Neural progenitor cell (in vitro differentiated cells): ENCODE measurements around the gene SMYD2. TPM values are rescaled to one million over a fixed set of nuclear protein-coding genes. Genes with fewer than 3 reads are reported as not detected.

ENCODE experiments used
- DNase-seq: peaks from one replicate; pipeline ENCODE4 v3.0.0-alpha.2; 2016; ENCODE audit warnings: low spot score
- H2AFZ ChIP-seq: fragments of 200-600 bp; sonication (generic); replicated peaks from 2 replicates; pipeline ENCODE4 v1.6.1; 2016; ENCODE audit warnings: antibody characterized with exemption
- H3F3A ChIP-seq: fragments of 200-600 bp; sonication (generic); 2 replicates; pipeline ENCODE4 v1.6.1; 2016; ENCODE audit warnings: antibody characterized with exemption, low read depth
- H3K27ac ChIP-seq: fragments of 200-600 bp; sonication (generic); 2 replicates; pipeline ENCODE4 v1.5.1; 2016; ENCODE audit warnings: mild to moderate bottlenecking
- H3K27me3 ChIP-seq: fragments of 200-600 bp; sonication (generic); 2 replicates; pipeline ENCODE4 v1.6.1; 2016; ENCODE audit warnings: mild to moderate bottlenecking, moderate library complexity
- H3K36me3 ChIP-seq: fragments of 200-600 bp; sonication (generic); 2 replicates; pipeline ENCODE4 v1.5.1; 2016
- H3K4me1 ChIP-seq: fragments of 200-600 bp; sonication (generic); 2 replicates; pipeline ENCODE4 v1.6.1; 2016; ENCODE audit warnings: mixed run types
- H3K4me2 ChIP-seq: fragments of 200-600 bp; sonication (generic); 2 replicates; pipeline ENCODE4 v1.6.1; 2016
- H3K4me3 ChIP-seq: fragments of 200-600 bp; sonication (generic); 2 replicates; pipeline ENCODE4 v1.5.1; 2016
- H3K79me2 ChIP-seq: fragments of 200-600 bp; sonication (generic); 2 replicates; pipeline ENCODE4 v1.6.1; 2016; ENCODE audit warnings: low read depth
- H3K9ac ChIP-seq: fragments of 200-600 bp; sonication (generic); 2 replicates; pipeline ENCODE4 v1.6.1; 2016
- H3K9me3 ChIP-seq: fragments of 200-600 bp; sonication (generic); 2 replicates; pipeline ENCODE4 v1.5.1; 2016; ENCODE audit warnings: low read depth
- H4K20me1 ChIP-seq: fragments of 200-600 bp; sonication (generic); 2 replicates; pipeline ENCODE4 v1.6.1; 2016; ENCODE audit warnings: low read depth
- H3K27ac Mint-ChIP-seq: 3 replicates; pipeline ENCODE4 v1.8.0; 2021; ENCODE audit warnings: mixed read lengths
- H3K27me3 Mint-ChIP-seq: 2 replicates; pipeline ENCODE4 v1.8.0; 2022; ENCODE audit warnings: low read depth, mild to moderate bottlenecking, inconsistent platforms, moderate library complexity, mixed read lengths; ENCODE audit not compliant: insufficient read depth
- H3K36me3 Mint-ChIP-seq: 3 replicates; pipeline ENCODE4 v1.8.0; 2021; ENCODE audit warnings: mixed read lengths
- H3K4me1 Mint-ChIP-seq: 3 replicates; pipeline ENCODE4 v1.8.0; 2021; ENCODE audit warnings: mixed read lengths
- H3K4me3 Mint-ChIP-seq: 3 replicates; pipeline ENCODE4 v1.8.0; 2021; ENCODE audit warnings: mild to moderate bottlenecking, moderate library complexity, mixed read lengths
- H3K9me3 Mint-ChIP-seq: 3 replicates; pipeline ENCODE4 v1.8.0; 2020; ENCODE audit warnings: mixed read lengths
- EZH2 ChIP-seq: fragments of 200-600 bp; sonication (generic); IDR thresholded peaks from 2 replicates; pipeline ENCODE4 v1.6.1; 2017; ENCODE audit warnings: antibody characterized with exemption, mild to moderate bottlenecking, moderate library complexity
- EZH2phosphoT487 ChIP-seq: fragments of 200-600 bp; sonication (generic); IDR thresholded peaks from 2 replicates; pipeline ENCODE4 v1.6.1; 2017; ENCODE audit warnings: antibody characterized with exemption
- total RNA-seq: library from RNA; depleted of rRNA; stranded (reverse); fragments of >200 nt; gene quantifications from 2 replicates; pipeline ENCODE4 v1.2.3, GENCODE V29; 2015; ENCODE audit warnings: low replicate concordance
- TF ChIP-seq, protein P1 (sequence below): fragments of 200-600 bp; sonication (generic); IDR thresholded peaks from 2 replicates; pipeline ENCODE4 v1.5.1; 2017; ENCODE audit warnings: antibody characterized with exemption, mild to moderate bottlenecking

Gene SMYD2
- total RNA-seq, 1 donor from 2014 or later: 20.5 TPM

DNA sequence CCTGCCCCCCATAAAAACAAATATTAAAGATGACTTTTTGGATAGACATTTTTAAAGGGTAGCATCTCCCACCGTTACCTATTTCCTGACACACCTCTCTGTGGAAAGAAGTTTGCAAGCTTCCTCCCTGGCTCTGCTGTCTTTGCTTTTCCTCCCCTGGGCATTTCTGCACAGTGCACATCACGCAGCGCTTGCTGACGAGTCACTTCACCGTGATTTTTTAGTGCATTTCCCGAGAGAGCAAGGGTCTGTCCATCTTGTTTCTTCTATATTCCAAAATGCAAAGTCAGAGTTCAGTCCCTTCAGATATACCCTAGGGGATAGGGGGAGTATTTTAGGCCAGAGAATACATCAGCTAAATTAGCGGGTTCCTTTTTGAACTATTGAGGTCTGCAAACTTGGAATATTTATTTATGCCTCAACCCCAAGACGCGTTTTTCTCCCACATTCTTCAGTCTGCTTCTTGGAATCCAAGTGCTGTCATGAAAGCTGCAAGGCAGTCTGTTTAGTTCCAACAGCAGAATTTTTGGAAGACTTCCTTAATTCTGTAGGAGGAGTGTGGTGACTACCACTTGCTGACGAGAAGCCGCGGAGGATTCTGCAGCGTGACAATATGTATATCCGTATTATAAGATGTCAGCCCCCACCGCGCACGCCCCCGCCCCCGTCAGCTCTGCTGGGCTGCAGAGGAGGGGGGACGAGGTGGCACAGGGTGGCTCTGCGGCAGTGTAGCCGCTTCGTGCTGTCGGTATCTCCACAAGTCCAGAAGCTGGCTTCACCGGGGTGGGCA, 22.4 kb downstream of the SMYD2 start:
- Histone ChIP-seq H4K20me1 (peaks cover 2% of the 10 kb centered on the region), H3K27me3 (no peaks in the 10 kb centered on the region), H3K9ac (no peak overlapping the region), H3K4me2 (no peak overlapping the region), H3K36me3 (no peaks in the 10 kb centered on the region), H3K9me3 (no peaks in the 10 kb centered on the region), H3K4me1 (peaks cover 22% of the 10 kb centered on the region), H3F3A (no peaks in the 10 kb centered on the region), H3K4me3 (no peak overlapping the region), H3K79me2 (no peaks in the 10 kb centered on the region), H3K27ac (no peak overlapping the region), H2AFZ (no peak overlapping the region)
- Mint-ChIP-seq H3K4me3 (no peak overlapping the region), H3K9me3 (peaks cover 2% of the 10 kb centered on the region), H3K36me3 (no peaks in the 10 kb centered on the region), H3K4me1 (peaks cover 24% of the 10 kb centered on the region), H3K27me3 (peaks cover 2% of the 10 kb centered on the region), H3K27ac (no peak overlapping the region)
- DNase-seq: no peak
- TF ChIP-seq EZH2phosphoT487 (no peak), EZH2 (no peak)
- TF ChIP-seq, protein P1, sequence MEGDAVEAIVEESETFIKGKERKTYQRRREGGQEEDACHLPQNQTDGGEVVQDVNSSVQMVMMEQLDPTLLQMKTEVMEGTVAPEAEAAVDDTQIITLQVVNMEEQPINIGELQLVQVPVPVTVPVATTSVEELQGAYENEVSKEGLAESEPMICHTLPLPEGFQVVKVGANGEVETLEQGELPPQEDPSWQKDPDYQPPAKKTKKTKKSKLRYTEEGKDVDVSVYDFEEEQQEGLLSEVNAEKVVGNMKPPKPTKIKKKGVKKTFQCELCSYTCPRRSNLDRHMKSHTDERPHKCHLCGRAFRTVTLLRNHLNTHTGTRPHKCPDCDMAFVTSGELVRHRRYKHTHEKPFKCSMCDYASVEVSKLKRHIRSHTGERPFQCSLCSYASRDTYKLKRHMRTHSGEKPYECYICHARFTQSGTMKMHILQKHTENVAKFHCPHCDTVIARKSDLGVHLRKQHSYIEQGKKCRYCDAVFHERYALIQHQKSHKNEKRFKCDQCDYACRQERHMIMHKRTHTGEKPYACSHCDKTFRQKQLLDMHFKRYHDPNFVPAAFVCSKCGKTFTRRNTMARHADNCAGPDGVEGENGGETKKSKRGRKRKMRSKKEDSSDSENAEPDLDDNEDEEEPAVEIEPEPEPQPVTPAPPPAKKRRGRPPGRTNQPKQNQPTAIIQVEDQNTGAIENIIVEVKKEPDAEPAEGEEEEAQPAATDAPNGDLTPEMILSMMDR: no peak

DNA sequence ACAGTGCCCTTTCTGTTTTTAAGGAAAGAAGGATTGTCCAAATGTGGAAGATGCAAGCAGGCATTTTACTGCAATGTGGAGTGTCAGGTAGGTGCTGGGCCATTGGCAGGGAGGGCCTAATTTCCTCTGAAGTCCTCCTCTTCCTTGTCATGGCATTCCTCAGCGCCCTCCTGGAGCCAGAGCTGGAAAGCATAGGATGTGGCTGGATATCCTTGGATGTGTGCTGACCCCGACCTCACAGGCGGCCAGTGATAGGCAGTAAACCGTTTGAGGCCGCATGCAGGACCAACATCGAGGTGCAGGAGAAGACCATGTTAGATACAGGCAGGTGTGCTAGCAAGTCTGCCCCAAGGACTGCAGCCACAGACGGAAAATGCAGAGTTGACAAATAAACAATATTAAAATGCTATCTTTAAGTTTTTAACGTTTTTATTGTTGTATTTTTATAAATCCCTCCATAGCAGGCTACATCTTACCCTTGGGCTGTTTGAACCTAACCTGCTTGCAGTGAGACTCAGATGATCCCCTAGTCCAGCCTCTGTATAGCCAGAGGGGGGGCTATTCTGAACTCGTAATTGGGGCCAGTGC, 24.3 kb downstream of the SMYD2 start:
- Histone ChIP-seq H3K9me3 (no peaks in the 10 kb centered on the region), H2AFZ (no peak overlapping the region), H3F3A (no peaks in the 10 kb centered on the region), H4K20me1 (peaks cover 2% of the 10 kb centered on the region), H3K36me3 (no peaks in the 10 kb centered on the region), H3K79me2 (no peaks in the 10 kb centered on the region), H3K4me3 (no peak overlapping the region), H3K27me3 (no peaks in the 10 kb centered on the region), H3K4me2 (no peak overlapping the region), H3K9ac (no peak overlapping the region), H3K27ac (no peak overlapping the region), H3K4me1 (peaks cover 22% of the 10 kb centered on the region)
- TF ChIP-seq EZH2: no peak
- TF ChIP-seq EZH2phosphoT487: no peak
- TF ChIP-seq, protein P1: no peak
- H3K9me3 Mint-ChIP-seq: no peaks in the 10 kb centered on the region
- no peaks in the 10 kb centered on the region for H3K36me3 Mint-ChIP-seq
- peaks cover 5% of the 10 kb centered on the region for H3K27me3 Mint-ChIP-seq
- no peak for DNase-seq
- H3K4me3 Mint-ChIP-seq: no peak overlapping the region
- H3K27ac Mint-ChIP-seq: no peak overlapping the region
- H3K4me1 Mint-ChIP-seq: peaks cover 28% of the 10 kb centered on the region

DNA sequence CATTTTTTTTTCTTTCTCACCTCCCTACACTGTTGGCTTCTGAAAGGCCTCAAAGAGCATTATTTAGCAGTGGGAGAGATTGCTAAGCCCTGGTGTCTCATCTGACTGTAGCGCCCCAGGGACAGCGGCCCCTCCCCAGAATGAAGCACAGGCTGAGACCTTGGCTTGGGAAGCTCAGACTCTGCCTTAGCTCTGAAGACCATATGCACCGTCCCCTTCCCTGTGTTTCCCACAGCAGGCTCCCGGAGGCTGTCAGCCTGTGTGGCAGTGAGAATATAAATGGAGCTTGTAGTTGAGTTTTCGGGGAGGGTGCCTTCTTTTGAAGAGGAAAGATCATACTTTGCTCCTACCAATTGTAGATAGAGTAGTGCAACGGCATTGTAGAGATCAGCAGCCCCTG, 25.3 kb downstream of the SMYD2 start:
- TF ChIP-seq, protein P1: no peak
- no peak for TF ChIP-seq EZH2
- Mint-ChIP-seq H3K4me1 (peaks cover 34% of the 10 kb centered on the region), H3K27me3 (peaks cover 5% of the 10 kb centered on the region), H3K36me3 (no peaks in the 10 kb centered on the region), H3K9me3 (no peaks in the 10 kb centered on the region), H3K27ac (no peak overlapping the region), H3K4me3 (no peak overlapping the region)
- peaks cover 2% of the 10 kb centered on the region for H4K20me1 ChIP-seq
- no peak for DNase-seq
- no peak overlapping the region for H3K4me3 ChIP-seq
- no peak overlapping the region for H3K27ac ChIP-seq
- no peaks in the 10 kb centered on the region for H3K27me3 ChIP-seq
- H3F3A ChIP-seq: peaks cover 4% of the 10 kb centered on the region
- H2AFZ ChIP-seq: no peak overlapping the region
- H3K9ac ChIP-seq: no peak overlapping the region
- H3K79me2 ChIP-seq: no peaks in the 10 kb centered on the region
- peaks cover 29% of the 10 kb centered on the region for H3K4me1 ChIP-seq
- H3K36me3 ChIP-seq: no peaks in the 10 kb centered on the region
- no peak overlapping the region for H3K4me2 ChIP-seq
- H3K9me3 ChIP-seq: no peaks in the 10 kb centered on the region
